HPDE6-E6E7 (cell line): Measurements from ENCODE around the gene ZNF804A.
"Not testable (repeated sequence)": the region's sequence is repeated elsewhere in the genome, so short reads cannot be mapped to it uniquely, and the experiment has no call there.

Experiments used
- DNase-seq: peaks from one replicate; pipeline ENCODE4 v3.0.0; 2011; ENCODE audit warnings: missing footprints; ENCODE audit errors: extremely low spot score

Gene ZNF804A

GRCh38 chr2:184815824-184816223, 217.5 kb downstream of the ZNF804A start:
- DNase-seq: no peak

DNA sequence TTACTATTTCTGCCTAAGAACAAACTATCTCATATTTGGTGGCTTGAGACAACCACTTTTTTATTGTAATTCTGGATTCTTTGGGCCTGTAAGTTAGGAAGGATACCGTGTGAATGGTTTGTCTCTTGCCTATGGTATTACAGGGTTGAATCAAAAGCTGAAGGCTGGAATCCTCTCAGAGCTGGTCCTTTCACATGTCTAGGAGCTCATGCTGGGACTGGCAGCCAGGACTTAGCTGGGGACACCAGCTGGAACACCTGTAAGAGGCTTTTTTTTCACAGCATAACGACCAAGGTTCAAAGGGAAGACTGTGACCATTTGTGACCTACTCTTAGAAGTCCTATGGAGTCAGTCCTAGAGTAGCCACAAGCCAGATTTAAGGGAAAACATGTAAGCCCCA, 226.3 kb downstream of the ZNF804A start:
- no peak for DNase-seq

GRCh38 chr2:184830531-184830930, 232.2 kb downstream of the ZNF804A start:
- no peak for DNase-seq

- DNase-seq: no peak
Measured at GRCh38 chr2:184834699-184835397, 236.5 kb downstream of the ZNF804A start.

GRCh38 chr2:184835398-184835715, 237.0 kb downstream of the ZNF804A start:
- no peak for DNase-seq

- DNase-seq: no peak
Measured at GRCh38 chr2:184847331-184847730, 249.0 kb downstream of the ZNF804A start.

DNA sequence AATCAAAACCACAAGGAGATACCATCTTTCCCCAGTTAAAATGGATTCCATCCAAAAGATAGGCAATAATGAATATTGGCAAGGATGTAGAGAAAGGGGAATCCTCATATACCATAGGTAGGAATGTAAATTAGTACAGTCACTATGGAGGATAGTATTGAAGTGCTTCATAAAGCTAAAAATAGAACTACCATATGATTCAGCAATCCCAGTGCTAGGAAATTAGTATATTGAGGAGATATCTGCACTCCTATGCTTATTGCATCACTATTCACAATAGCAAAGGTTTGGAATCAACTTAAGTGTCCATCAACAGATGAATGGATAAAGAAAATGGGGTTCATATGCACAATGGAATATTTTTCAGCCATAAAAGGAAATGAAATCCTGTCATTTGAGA, 251.2 kb downstream of the ZNF804A start:
- DNase-seq: no peak

DNA sequence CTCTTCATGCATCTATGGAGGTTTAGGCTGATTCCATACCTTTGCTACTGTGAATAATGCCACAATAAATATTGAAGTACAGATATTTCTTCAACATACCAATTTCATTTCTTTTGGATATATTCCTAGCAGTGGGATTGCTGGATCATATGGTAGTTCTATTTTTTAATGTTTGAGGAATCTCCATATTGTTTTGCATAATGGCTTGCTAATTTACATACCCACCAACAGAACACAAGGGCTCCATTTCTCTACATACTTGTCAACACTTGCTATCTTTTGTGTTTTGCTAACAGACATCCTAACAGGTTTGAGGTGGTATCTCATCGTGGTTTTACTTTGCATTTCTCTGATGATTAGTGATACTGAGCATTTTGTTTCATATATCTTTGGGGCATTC, 253.2 kb downstream of the ZNF804A start:
- no peak for DNase-seq

DNA sequence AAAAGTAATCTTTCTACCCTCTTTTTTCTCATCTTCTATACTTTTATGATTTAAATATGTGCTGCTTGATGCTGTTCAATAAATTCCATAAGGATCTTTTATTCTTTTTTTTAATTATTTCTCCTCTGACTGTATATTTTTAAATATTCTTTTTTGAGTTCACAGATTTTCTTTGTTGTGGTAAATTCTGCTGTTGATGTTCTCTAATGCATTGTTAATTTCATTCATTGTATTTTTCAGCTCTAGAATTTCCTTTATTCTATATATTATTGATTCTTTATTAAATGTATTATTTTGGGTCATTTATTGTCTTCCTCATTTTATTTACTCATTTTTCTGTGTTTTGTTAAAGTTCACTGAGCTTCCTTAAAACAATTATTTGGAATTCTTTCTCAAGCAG, 260.9 kb downstream of the ZNF804A start:
- DNase-seq: no peak

- DNase-seq: no peak
Measured at GRCh38 chr2:184860744-184861143, 262.4 kb downstream of the ZNF804A start.

DNA sequence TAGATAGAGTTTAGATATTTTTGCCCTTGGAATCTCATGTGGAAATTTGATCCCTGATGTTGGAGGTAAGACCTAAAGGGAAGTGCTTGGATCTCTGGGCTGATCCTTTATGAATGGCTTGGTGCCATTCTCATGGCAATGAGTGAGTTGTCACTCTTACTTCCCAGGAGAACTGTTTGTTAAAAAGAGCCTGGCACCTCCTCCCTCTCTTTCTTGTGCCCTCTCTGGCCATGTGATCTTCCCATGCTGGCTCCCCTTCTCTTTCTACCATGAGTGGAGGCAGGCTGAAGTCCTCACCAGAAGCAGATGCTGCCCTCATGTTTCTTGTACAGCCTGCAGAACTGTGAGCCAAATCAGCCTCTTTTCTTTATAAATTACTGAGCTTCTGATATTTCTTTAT, 276.9 kb downstream of the ZNF804A start:
- no peak for DNase-seq

DNA sequence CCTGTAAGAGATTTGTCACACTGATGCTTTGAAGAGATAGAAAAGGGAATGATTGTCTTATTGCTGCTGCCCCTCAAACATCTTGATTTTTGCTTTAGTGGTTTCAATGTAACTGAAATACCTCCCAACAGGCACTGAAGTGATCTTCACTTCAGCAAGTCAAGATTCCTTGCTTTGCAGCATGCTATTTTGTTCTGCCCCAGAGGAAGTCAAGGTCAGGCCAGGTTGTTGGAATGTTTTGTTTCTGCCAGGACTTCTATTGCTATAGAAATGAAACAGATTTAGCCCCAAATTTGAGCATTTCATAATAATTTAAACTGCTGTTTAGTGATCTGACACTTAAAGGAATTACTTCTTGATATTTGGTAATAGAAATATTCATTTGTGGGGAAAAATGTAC, 277.6 kb downstream of the ZNF804A start:
- DNase-seq: no peak

DNA sequence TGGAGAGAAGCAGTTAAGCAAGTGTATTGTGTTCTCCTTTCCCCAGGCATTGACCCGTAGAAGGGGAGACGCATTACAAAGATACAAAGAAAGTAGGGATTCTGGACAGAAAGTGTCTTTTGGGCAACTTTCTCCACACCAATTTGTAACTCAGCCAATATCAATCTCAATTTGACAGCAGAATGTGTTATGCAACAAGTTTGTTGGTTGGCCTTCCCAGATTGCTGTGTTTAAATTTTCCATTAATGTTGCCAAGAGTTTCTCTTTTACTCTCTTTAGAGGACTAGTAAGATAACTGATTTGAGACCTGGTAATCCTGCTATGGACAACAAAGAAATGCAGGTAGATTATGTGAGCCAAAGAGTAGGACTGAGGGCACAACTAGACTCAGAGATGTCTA, 279.6 kb downstream of the ZNF804A start:
- no peak for DNase-seq

GRCh38 chr2:184879671-184880070, 281.3 kb downstream of the ZNF804A start:
- no peak for DNase-seq

DNA sequence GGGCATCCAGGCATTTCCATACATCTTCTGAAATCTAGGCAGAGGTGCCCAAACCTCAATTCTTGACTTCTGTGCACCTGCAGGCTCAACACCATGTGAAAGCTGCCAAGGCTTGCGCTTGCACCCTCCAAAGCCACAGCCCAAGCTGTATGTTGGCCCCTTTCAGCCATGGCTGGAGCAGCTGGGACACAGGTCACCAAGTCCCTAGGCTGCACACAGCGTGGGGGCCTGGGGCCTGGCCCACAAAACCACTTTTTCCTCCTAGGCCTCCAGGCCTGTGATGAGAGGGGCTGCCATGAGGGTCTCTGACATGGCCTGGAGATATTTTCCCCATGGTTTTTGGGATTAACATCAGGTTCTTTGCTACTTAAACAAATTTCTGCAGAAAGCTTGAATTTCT, 288.3 kb downstream of the ZNF804A start:
- DNase-seq: not testable (repeated sequence)

DNA sequence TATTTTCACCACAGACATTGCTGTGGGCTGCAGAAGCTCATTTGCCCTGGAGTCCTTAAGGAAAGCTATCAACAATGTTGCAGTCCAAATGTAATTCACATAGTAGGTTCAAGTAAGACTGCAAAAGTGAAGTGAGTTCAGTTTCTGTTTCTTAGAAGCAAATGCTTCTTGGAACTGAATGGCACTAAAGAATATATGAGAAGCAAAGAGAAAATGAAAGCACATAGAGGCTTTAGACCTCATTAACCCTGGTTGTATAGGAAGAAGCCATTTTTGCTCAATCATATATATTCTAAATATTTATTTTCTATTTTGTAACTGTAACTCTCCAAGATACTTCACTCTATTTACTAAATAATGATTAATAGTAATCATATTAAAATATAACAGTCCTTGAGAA, 292.0 kb downstream of the ZNF804A start:
- no peak for DNase-seq

DNA sequence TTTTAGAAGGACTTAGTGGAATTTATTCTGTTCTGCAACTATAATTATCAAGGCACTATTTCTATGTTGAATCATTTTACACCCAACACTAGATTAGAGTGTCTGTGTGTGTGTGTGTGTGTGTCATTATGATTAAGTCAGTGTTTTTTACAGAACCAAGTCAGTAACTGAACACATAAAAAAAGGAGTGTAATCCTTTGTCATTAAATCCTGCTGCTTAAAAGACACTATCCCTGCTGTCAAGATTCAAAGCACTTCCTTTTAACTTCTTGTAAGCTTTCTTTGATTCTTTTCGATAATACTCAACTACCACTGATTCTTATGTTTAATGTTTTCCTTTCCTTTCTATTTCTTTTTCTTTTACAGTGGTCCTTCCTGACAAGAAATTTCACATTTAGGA, 306.7 kb downstream of the ZNF804A start:
- no peak for DNase-seq

GRCh38 chr2:184906160-184906559, 307.8 kb downstream of the ZNF804A start:
- no peak for DNase-seq

- DNase-seq: no peak
Measured at GRCh38 chr2:184906709-184907108, 308.4 kb downstream of the ZNF804A start.

- DNase-seq: no peak
Measured at GRCh38 chr2:184908966-184909365, 310.6 kb downstream of the ZNF804A start.

DNA sequence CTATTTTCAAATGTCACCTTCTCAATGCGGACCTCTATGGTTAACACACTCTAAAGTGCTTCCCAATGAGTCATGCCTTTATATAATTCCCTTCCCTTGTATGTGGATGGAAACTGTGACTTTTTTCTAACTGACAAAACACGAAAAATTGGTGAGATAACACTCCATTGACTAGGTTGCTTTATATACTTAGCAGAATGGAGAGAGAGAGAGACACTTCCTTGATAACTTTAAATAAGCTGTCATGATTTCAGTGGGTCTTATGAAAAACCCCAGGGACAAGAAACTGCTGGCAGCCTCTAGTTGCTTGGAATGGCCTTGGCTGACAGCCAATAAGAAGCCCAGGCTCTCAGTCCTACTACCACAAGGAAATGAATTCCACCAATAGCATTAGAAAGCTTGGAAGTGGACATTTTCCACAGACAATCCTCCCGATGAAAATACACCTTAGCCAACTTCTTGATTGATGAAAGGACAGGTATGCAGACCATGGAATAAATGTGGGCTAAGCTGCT, 322.2 kb downstream of the ZNF804A start:
- DNase-seq: no peak

GRCh38 chr2:184921676-184922075, 323.3 kb downstream of the ZNF804A start:
- DNase-seq: no peak

DNA sequence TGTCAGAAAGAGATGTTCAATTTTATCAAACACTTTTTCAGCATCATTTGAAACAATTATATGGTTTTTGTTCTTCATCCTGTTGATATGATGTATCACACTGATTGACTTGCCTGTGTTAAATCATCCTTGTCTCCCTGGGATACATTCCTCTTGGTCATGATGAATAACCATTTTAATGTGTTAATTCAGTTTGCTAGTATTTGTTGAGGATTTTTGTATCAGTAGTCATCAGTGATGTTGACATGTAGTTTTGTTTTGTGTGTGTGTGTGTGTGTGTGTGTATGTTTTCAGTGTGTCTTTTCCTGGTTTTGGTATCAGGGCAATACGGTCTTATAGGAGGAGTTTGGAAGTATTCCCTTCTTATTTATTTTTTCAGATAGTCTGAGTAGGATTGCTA, 325.4 kb downstream of the ZNF804A start:
- no peak for DNase-seq

GRCh38 chr2:184927040-184927439, 328.7 kb downstream of the ZNF804A start:
- DNase-seq: no peak
